Measurements from ENCODE around the gene RINL.
"Not testable (repeated sequence)": the region's sequence is repeated elsewhere in the genome, so short reads cannot be mapped to it uniquely, and the experiment has no call there.

The RINL gene

DNA sequence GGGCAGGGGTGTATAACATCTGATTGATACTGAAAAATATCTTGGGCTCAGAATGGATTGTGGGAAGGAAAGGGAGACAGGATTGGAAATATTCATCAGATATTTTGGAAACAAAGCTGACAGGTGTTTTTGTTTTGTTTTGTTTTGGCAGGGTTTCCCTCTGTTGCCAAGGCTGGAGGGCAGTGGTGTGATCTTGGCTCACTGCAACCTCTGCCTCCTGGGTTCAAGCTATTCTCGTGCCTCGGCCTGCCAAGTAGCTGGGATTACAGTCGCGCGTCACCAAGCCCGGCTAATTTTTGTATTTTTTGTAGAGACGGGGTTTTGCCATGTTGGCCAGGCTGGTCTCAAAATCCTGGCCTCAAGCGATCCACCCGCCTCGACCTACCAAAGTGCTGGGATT lies 4.7 kb downstream of the RINL start:
- DNase-seq: not testable (repeated sequence)

DNA sequence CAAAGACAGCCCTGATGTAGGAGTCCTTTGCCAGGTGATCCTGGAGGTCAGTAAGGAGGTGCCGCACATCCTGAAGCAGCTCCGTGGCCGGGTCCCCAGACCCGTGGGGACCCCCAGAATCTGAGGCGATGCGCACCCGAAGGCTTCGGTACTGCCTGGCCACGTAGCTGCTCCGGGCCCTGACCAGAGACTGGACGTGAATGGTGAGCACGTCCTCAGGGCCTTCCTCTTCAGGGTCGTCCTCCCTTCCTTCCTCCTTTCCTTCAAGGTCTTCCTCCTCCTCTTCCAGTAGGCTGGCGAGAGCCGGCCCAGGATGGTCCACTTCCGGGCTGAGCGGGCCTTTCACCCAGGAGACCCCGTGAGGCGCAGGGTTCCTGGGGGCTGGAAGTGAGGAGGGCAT lies 7.5 kb downstream of the RINL start:
- DNase-seq: no peak

DNA sequence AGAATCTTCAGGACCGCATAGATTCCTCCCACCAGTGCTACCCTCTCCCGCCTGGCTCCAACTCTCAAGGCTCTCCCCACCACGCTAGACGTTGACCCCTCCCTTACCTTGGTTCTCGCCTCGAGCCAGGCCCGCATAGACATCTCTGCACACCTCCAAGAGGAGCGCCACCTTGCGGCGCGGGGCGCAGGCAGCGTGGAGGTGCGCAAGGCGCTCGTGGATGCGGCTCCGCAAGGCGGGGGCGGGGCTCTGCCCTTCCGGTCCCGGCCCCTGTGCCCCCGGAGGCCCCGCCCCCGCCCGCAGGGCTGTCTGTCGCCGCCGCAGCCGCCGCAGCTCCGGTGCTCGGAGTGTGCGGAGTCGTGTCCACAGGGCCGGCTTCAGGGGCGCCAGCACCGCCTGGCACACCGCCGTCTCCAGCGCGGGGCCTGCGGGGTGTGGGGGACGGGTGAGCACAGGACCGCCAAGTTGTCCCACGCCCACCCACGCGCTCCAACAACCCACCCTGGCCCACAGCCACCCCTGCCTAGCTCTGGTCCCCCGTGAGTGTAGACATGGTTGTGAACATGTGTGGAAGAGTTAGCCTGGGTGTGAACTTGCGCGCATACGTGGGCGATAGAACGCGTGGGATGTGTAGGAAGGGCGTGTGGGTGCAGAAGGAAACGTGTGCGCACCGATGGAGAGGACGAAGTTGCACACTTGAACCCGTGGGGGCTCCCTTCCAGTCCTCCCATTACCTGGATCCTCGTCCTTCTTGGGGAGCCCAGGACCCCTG lies 8.1 kb downstream of the RINL start:
- peak; percentile 28 to 82 for DNase-seq

DNA sequence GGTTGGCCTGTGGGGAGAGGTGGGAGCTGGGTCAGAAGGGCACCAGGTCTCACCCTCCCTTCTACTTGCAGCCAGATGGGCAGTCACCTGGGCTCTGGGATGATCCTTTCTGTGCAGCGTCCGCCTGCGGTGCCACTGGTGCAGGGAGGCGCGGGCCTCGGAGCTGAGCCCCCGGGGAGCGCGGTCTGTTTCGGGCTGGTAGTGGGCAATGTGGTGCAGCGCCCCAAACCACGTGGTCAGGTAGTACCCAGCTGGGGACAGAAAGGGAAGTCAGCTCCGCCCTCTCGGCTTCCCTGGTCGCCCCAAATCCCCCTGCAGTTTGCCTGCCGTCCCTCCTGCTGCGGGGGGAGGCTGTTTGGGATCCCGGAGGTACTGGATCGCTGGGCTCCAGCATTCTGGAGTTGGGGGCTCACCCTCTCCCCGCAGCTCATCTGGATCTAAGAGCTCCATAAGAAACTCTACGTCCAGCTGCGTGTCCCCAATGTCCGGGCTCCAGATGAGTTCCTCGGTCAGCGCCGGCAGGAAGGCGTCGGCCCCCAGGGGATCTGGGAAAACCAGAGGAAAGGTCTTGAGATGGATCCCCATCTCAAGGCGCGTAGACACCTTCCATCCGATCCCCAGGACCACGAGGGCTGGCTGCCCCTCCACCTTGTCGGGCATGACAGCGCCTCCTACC lies 8.8 kb downstream of the RINL start:
- DNase-seq: no peak

DNA sequence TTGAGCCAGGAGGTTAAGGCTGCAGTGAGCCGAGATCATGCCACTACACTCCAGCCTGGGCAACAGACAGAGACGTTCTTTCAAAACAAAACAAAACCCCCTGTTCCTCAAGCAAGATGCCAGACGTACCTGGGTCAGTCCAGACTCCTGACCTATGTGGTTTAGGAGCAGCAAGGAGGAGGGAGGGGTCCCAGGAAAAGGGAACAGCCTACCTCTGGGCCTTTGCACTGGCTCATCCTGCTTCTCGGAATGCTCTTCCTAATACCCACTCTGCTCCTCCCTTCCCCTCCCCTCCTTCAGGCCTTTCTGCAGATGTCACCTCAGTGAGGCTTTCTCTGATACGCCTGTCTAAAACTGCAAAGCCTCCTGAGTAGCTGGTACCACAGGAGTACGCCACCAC lies 9.5 kb downstream of the RINL start:
- DNase-seq: no peak

DNA sequence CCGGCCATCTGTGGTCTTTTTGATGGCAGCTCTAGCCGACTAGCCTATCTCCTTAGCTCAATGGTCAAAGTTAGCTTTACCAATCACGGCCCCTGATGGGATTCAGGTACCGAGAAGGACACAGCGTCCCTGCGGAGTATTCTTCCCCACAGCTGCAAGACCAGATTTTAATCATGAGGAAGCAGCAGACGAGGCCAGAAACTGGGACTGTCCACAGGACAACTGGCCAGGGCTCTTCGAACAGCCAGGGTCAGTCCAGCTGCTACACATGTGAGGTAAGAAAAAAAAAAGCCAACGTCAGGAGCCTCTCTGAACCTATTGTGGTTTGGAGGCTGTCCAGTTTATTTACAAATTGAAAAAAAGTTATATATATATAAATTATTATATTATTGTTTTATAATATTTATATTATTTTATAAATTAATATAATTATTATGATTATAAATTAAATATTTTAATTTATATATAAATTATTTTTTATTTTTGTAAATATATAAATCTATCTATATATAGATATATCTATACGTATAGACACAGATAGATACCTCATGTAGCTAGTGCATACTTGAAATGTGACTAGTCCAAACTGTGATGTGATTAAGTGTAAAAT lies 10.8 kb downstream of the RINL start:
- DNase-seq: no peak

DNA sequence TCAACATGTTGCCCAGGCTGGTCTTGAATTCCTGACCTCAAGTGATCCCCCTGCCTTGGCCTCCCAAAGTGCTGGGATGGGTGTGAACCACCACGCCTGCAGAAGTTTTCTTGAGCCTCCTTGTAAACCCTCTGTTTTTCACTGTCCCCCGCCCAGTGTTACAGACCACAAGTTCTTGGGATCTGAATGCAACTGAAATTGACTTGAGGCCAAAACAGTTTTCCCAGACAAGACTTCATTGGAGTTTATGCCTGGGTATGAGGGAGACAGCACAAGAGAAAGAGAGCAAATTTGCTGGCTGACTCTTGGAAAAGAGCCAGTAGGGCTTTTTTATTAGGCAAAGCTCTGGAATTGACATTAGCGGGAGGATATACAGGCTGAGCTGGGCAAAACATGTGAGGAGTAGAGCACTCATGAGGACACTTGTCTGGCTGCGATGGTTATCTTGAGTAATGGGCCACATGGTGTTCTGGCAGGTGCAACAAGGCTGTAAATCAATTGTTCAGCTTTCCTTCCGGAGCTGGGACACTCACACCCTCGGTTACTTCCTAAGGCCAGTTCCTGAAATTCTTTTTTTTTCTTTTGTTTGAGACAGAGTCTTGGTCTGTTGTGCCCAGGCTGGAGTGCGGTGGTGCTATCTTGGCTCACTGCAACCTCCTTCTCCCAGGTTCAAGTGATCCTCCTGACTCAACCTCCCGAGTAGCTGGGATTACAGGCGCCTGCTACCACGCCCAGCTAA lies 15.6 kb downstream of the RINL start:
- peak; percentile 61 to 79 for DNase-seq

DNA sequence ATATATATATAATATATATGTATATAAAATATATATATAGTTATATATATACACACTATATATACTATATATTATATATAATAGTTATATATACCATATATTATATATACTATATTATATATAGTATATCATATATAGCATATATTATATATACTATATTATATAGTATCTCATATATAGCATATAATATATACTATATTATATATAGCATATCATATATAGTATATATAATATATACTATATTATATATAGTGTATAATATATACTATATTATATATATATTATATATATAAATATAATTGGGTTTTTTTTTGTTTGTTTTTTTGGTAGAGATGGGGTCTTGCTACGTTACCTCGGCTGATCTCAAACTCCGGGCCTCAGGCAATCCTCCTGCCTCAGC lies 16.7 kb downstream of the RINL start:
- DNase-seq: no peak

DNA sequence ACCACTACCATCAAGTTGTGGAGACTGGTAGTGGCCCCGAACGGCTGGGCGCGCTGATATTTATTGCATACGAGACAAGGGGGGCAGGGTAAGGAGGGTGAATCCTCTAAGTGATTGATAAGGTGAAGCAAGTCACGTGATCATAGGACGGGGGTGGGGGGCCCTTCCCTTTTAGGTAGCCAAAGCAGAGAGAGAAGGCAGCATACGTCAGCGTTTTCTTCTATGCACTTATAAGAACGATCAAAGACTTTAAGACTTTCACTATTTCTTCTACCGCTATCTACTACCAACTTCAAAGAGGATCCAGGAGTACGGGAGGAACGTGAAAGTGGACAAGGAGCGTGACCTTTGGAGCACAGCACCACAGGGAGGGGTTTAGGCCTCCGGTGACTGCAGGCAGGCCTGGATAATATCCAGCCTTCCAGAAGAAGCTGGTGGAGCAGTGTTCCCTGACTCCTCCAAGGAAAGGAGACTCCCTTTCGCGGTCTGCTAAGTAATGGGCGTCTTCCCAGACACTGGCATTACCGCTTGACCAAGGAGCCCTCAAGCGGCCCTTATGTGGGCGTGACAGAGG lies 18.4 kb downstream of the RINL start:
- not testable (repeated sequence) for DNase-seq

DNA sequence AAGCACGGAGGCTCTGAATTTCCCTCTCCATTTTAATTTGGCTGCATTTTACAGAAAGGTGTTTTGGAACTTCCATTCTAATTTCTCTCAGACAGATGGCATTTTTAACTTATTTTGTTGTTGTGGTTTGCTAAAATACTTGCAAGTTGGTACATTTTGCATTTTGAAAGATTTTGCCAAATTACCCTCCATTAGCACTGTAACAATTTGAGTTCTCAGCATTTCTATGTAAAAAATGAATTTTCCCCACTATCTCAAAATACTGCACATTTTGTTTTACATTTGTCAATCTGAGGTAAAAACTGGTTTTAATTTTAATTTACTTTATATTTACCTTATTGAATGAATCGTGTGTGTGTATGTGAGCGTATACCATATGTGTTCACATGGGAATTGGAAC lies 21.3 kb downstream of the RINL start:
- no peak for DNase-seq

DNA sequence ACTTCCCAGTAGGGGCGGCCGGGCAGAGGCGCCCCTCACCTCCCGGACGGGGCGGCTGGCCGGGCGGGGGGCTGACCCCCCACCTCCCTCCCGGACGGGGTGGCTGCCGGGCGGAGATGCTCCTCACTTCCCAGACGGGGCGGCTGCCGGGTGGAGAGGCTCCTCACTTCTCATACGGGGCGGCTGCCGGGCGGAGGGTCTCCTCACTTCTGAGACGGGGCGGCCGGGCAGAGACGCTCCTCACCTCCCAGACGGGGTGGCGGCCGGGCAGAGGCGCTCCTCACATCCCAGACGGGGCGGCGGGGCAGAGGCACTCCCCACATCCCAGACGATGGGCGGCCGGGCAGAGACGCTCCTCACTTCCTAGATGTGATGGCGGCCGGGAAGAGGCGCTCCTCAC lies 22.3 kb downstream of the RINL start:
- DNase-seq: not testable (repeated sequence)

DNA sequence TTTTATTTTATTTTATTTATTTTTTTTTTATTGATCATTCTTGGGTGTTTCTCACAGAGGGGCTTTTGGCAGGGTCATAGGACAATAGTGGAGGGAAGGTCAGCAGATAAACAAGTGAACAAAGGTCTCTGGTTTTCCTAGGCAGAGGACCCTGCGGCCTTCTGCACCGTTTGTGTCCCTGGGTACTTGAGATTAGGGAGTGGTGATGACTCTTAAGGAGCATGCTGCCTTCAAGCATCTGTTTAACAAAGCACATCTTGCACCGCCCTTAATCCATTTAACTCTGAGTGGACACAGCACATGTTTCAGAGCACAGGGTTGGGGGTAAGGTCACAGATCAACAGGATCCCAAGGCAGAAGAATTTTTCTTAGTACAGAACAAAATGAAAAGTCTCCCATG lies 23.1 kb downstream of the RINL start:
- DNase-seq: not testable (repeated sequence)

DNA sequence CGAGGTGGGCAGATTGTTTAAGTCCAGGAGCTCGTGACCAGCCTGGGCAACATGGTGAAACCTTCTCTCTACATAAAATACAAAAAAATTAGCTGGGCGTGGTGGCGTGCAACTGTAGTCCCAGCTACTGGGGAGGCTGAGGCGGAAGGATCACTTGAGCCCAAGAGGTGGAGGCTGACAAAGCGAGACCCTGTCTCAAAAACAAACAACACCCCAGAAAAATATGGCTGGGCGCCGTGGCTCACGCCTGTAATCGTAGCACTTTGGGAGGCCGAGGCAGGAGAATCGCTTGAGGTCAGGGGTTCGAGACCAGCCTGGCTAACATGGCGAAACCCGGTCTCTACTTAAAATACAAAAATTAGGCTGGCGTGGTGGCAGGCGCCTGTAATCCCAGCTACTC lies 24.9 kb downstream of the RINL start:
- no peak for DNase-seq

DNA sequence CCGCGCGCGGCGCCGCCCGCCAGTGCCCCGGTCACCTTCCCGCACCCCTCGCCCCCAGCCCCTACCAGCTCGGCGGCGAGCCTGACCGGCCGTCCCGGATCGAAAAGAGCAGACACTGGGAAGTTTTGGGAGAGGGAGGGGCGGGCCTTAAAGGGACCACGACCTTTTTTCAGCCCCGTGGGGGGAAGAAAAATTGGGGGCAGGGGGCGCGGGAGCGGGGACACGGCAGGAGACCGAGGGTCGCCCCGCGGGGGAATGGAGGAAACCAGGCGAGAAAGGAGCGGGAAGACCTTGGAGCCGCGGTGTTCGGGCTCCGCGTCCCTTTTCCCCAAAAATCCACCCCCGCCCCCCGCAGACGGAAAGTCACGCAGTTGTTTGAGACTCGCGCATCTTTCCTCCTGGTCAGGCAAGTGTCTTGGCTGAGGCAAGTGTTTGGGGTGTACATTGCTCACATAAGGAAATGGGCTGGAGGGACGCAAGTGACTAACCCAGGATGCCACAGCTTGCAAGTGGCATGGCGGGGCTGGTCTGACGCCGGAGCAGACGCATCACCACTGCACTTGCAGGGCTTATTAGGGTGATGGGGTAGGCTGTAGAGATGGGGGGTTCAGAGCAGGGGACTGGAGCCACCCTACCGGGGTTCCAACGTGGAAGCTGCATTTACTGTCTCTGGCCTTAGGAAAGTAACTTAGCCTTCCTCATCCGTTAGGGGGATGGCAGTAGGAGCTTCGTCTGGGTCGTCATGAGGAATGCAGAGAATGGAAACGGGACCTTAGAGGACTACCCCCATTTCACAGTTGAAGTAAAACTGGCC lies 25.6 kb downstream of the RINL start:
- peak in 1 of 2 experiments; percentile 56 for DNase-seq

DNA sequence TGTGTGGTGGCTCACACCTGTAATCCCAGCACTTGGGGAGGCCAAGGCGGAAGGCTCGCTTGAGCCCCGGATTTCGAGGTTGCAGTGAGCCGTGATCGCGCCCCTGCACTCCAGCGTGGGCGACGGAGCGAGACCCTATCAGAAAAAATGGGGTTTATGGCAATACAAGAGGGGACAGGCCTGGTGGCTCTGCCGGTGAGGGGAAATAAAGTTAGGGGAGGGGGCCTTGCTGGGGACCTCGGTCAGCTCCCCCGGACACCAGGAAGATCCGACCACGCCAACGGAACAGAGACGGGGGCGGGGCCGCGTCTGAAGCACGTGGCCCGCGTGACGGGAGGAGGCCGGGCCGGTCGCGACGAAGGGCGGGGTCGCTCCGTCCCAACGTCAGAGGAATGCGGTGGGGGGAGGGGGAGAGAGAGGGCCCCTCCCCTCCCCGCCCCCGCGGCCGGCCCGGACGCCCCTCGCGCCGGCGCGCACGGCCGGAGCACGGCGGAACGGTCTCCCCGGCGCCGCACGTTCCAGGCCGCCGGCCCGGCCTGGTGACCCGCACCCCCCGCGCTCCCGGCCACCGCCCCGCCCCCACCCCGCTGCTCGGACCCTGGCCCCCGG lies 26.3 kb downstream of the RINL start:
- peak; percentile 85 to 94 for DNase-seq

DNA sequence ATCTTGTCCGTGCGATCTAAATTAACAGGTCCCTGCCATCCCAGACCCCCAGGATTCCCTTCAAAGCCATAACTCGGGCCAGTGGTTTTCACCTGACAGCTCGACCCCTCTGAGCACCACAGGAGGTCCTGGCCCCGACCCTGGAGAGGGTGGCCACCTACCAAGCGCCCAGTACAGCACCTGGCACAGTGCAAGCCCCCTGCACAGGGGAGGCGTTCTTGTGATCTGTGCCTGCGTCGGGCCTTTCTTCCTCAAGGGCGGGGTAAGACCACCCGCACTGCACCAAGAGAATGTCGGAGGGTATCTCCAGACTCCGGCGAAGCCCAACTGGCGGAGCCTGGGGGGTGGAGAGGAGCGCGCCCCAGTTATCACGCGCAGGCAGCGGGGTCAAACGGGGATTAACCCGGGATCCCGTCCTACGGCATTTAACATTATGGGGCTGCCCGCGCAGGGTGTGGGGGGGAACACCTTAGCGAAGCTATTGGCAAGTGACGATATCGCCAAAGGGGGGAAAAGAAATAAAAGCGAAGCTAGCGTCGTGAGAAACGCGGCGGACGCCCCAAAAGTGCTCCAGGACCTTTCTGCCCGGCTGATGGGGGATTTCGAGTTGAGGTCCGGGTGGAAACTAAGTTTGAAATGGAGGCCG lies 27.0 kb downstream of the RINL start:
- peak in 1 of 2 experiments; percentile 59 for DNase-seq

DNA sequence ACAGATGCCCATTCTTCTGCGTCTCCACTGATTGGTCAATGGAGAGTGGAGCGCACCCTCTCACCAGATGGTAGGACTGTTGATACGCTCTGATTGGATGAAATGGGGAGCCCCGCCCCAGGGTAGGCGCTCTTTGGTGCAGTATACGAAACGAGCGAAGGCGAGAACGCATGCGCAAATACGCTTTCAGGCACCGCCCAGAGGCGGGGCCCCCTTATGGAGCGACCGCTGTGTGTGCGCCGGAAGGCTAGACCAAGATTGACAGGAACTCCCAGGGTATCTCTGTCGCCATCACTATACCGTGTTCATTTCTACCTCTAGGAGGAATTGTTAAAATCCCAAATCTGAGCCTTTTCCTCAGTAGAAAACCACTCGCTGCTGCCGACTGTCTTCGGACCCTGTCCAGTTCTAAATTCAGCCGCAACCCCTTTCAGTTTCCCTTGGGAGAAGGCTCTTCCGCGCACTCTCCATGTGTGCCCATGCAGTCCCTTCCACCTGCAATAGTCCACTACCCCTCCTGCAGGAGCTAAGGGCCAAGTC lies 27.6 kb downstream of the RINL start:
- no peak for DNase-seq

DNA sequence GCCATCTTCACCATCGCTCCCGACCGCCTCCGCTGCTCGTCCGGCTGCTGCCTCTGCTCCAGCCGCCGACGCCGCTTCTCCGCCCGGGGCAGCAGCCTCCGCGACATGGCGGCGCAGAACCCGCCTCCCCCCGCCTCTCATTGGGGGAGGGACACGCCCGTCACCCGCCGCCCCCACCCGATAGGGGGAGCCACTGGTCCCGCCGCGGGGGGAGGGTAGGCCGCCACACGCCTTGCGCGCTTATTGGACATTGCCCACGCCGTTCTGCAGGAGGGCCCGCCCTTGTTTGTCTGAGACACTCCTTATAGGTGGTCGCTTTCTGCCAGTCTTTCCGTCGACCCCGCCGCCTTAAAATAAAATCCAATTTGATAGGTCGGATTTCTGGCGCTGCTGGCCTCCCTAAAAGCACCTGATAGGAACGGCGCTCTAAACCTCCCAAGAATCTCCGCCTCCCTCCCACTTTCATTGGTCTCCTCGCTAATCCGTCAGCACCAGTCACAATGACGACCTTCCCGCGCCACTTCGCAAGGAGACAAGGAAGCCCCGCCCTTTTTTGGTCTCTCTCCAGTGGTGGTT lies 28.1 kb downstream of the RINL start, which contains the start of gene HNRNPL:
Gene HNRNPL, minus strand, starts transcription at position 127 of the 576 bp plus-strand sequence. Its CDS starts 20 bp downstream, at position 107.
- DNase-seq: peak; percentile 100

DNA sequence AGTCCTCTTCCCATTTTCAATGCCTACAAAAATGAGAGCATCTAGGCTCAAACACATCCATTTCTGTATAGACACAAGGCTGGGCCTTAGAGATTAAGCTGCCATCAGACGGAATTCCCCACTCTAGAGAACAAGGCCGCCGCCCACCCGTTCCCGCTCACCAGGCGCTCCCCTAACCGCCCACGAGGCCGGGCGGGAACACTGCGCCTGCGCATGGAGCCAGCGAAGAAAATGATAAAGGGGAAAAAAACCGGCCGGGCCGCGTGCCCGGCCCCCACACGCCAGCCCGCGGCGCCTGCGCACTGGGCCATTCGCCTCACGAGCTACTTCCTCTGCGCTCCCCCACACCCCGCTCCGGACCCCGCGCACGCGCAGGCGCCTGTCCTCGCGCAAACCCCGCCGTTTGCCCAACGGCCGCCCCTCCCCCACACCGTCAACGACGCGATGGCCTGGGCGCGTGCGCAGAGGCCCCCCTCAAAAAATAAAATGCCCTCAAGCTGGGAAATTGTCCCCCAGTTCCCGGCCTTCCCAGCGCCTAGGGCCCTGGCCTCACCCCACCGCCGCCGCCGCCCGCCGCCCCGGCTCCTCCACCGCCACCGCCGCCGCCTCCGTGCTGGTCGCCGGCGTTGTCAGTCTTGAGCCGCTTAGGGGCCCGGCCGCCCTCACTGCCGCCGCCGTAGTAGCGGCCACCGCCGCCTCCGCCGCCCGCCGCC lies 28.8 kb downstream of the RINL start:
- DNase-seq: peak; percentile 97 to 99
